GM19043 (cell line): ENCODE results near the gene ME1.
"Not testable (repeated sequence)": the region's sequence is repeated elsewhere in the genome, so short reads cannot be mapped to it uniquely, and the experiment has no call there.

ENCODE experiments used
- ATAC-seq: cut with Tn5 transposase; IDR thresholded peaks from one replicate; pipeline ENCODE4 v1.9.1; 2021; ENCODE audit warnings: low read depth; ENCODE audit not compliant: unreplicated experiment

ME1 gene

DNA sequence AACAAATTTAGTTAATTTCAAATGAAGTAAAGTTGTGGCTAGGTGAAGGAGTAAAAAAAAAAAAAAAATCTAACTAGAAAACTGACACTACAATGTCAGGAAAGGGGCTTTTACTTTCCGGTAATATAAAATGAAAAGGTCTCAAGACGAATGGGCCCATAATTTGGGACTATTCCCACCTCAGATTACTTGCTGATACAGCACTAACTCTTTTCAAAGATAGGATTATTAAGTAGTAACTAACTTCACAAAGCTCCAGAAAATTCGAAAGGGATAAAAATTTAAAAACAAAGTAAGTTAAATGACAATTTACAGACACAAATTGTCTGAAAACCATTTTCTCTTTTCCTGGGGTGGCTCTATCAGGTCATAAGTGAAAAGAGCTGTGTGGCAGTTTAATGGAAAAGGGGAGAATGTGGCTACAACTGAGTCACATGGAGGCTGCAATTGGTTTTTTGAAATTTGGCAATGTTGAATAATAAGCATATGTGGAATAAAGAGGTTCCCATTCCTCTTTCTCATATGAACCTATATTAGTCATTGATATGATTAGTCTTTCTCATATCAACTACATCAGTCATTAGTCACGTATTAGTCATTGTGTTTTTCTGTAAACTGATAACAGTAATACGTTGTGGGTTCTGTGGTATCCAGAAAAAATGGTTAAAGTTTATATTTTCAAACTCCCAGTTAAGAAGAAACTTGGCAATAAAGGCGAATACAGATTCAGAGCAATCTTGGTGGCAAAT is 159.7 kb downstream of the ME1 start:
- ATAC-seq = no peak

DNA sequence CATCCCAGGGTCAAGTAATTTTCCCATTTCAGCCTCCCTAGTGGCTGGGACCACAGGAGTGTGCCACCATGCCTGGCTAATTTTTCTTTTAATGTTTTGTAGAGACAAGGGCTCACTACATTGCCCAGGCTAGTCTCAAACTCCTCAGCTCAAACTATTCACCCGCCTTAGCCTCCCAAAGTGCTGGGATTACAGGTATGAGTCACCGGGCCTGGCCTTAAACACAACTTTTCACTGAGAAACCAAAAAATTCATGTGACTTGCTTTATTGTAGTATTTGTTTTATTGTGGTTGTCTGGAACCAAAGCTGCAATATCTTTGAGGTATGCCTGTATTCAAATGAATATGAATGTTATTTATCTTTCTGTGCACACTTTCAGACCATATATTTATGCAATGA is 165.5 kb downstream of the ME1 start:
- no peak for ATAC-seq

DNA sequence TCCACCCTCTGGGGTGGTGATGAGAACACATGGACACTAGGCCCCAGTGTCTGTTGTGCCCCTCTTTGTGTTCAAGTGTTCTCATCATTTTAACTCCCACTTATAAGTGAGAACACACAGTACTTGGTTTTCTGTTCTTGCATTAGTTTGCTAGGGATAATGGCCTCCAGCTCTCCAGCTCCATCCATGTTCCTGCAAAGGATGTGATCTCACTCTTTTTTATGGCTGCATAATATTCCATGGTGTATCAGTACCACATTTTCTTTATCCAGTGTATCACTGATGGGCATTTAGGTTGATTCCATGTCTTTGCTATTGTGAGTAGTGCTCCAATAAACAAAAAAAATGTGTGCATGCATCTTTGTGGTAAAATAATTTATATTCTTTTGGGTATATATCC is 170.3 kb downstream of the ME1 start:
- no peak for ATAC-seq

- ATAC-seq = no peak
These were observed 172.3 kb downstream of the ME1 start for GRCh38 chr6:83258517-83258916.

DNA sequence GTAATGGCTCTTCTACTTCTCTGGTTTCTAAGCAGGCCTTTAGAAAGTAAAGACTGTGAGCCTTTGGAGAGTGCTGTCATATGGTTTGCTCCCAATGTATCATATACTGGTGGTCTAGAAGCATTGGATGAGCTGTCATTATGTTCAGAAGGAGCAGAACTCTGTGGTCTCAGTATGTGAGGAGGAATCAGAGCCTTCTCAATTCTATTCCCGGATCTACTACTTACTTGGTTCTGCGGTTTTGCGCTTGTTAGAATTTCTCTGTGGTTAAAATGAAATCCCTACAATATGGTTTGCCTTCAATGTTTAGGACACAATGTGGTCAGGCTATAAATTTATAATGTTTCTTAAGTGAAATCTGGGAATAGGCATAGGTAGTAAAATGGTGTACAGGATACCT is 173.1 kb downstream of the ME1 start:
- no peak for ATAC-seq

GRCh38 chr6:83256719-83257118 is 174.1 kb downstream of the ME1 start:
- not testable (repeated sequence) for ATAC-seq

GRCh38 chr6:83252719-83253118 is 178.1 kb downstream of the ME1 start:
- ATAC-seq = no peak

- ATAC-seq = no peak
These were observed 180.6 kb downstream of the ME1 start for GRCh38 chr6:83250235-83250634.

DNA sequence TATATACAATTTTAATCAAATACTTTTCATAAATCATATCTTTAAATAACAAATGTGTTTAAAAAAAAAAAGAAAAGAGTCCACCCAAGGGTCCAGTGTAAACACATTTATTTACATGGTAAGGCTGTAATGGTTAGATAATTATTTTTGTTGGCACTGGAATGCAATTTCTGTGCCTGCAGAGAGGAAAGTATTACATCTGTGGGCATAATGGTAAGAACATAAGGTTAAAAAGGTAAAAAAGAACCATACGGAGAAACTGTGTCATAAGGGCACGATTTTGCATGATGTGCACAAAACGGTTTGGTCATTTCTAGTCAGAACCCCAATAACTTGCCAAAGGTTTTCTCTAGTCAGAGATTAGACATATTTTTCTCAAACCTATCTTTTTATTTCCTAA is 183.4 kb downstream of the ME1 start:
- no peak for ATAC-seq

GRCh38 chr6:83231146-83231545 is 199.7 kb downstream of the ME1 start:
- no peak for ATAC-seq

DNA sequence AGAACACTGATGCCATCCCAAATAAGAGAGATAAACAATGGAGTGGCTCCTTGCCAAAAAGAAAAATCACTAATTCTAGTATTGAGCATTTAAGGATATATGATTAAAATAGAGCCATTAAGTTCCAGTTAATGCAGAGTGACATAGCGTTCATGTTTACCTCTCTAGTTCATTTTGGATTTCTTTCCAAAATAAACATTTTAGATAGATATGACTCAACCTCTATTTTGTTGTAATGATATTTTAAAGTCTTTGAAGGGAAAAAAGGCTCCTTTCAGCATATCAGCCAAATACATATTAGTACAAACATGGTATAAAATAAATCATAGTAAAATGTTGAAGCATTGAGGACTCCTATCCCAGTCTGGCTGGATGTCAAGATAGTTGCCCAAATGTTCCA is 204.3 kb downstream of the ME1 start:
- ATAC-seq = no peak

- no peak for ATAC-seq
These were observed 208.9 kb downstream of the ME1 start for GRCh38 chr6:83221889-83222479.

GRCh38 chr6:83221276-83221675 is 209.6 kb downstream of the ME1 start:
- ATAC-seq = no peak

GRCh38 chr6:83220121-83220520 is 210.7 kb downstream of the ME1 start:
- no peak for ATAC-seq

- no peak for ATAC-seq
These were observed 212.2 kb downstream of the ME1 start for GRCh38 chr6:83218646-83219045.

GRCh38 chr6:83216806-83217205 is 214.0 kb downstream of the ME1 start:
- no peak for ATAC-seq

- ATAC-seq = peak; percentile 100
These were observed 215.5 kb downstream of the ME1 start for GRCh38 chr6:83215131-83216047.

DNA sequence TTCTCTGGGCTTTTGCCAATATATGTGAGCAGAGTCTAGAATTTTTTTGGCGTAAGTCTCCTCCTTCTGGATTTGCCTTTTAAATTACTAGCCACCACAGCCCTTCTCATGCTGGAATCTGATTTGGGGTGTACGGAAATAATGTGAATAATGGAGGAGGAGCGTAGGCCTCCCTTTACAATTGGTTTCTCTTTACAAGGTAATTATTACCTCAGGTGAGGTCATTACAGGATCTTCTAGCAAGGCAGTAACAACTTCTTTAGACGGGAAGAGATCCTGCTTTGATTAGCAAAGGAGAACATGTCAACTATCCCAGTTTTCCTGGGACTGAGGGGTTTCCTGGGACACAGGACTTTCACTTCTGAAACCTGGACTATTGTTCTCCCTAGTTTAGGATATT is 228.8 kb downstream of the ME1 start:
- ATAC-seq = no peak

DNA sequence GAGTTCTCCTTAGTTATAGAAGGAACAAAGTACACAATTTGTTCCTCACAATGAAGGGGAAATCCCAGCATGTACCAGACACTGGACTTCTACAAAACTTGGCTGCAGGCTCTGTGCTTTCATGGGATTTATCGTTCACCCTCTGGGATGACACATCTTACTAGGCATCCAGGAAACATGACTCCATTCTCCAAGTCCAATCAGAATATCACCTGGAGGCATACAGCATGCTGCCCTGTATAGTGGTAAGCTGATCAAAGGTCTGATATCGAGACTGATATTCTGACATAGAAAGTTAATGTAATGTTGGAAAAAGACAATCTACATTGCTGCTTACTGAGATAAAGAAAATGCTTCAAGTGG is 231.0 kb downstream of the ME1 start:
- ATAC-seq = no peak

GRCh38 chr6:83199173-83199862 is 231.5 kb downstream of the ME1 start:
- no peak for ATAC-seq
